ENCODE data around the gene SSR1.

DNA sequence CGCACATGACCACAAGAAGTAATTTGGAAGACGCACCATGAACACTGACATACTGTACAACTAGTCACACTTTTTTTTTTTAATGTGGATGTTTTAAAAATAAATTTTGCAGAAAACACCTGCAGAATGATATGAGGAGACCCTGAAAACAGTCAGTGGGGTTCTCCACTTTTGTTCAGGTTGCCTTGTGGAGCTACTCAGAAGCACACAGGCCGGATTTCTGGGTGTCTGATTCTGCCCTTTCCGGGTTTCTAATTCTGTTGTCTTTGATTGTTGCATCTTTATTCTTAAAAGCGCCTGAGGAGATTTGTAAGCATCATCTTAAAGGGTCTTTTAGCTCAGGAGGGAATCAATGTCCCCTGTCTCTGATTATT lies 74.5 kb downstream of the SSR1 start:
- TF ChIP-seq GATA3 (IDR thresholded peaks at IDR 0.05; ENCODE audit: low read depth, low read length), result no peak
- no peak for TF ChIP-seq GATA2 (IDR thresholded peaks at IDR 0.05; ENCODE audit: low read depth, low read length)
